Neural progenitor cell (in vitro differentiated cells): ENCODE results near the gene SLC5A11.

ENCODE experiments used
- CTCF ChIP-seq: fragments of 200-600 bp; sonication (generic); IDR thresholded peaks from 2 replicates; pipeline ENCODE4 v1.5.1; 2017; ENCODE audit warnings: antibody characterized with exemption, mild to moderate bottlenecking
- EZH2phosphoT487 ChIP-seq: fragments of 200-600 bp; sonication (generic); IDR thresholded peaks from 2 replicates; pipeline ENCODE4 v1.6.1; 2017; ENCODE audit warnings: antibody characterized with exemption

- TF ChIP-seq EZH2phosphoT487 = no peak
- TF ChIP-seq CTCF = no peak
Measured at GRCh38 chr16:24873028-24873427, 27.3 kb downstream of the SLC5A11 start.
